ENCODE results near the gene CDK14.

The CDK14 gene

GRCh38 chr7:90595801-90596670, at the start of gene CDK14:
Gene CDK14 (plus strand): TSS chr7:90596321. CDS start chr7:90596628, 307 bp downstream.
- DNase-seq, result no peak

DNA sequence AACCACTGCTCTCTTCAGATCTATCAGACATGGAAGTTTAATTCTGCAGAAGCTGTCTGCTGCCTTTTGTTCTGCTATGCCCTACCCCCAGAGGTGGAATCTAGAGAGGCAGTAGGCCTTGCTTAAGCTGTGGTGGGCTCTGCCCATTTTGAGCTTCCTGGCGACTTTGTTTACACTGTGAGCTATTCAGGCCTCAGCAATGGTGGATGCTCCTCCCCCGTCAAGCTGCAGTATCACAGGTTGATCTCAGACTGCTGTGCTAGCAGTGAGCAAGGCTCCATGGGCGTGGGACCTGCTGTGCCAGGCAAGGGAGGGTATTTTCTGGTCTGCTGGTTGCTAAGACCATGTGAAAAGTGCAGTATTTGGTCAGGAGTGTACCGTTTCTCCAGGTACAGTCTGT, 45.1 kb upstream of the CDK14 start:
- no peak for DNase-seq

DNA sequence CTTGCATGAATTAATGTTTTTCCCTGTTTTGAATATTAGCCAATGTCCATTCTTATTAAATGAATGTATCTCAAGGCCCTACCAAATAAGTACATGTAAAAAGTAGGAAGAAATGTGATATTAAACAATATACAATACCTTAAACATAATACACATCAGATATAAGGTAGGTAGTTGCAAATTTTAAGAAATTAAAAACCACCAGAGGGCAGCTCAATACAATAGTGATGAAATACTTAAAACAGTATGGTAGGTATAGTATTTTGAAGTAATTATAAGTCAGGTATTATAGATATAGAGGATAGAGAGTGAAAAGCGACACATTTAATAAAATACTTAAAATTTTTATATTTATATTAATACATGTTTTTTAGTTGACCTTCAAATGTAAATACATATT, 43.6 kb upstream of the CDK14 start:
- peak; percentile 7 for DNase-seq

GRCh38 chr7:90560730-90561129, 35.4 kb upstream of the CDK14 start:
- DNase-seq, result no peak

GRCh38 chr7:90563286-90563685, 32.8 kb upstream of the CDK14 start:
- DNase-seq, result no peak

- no peak for DNase-seq
These were observed 31.7 kb upstream of the CDK14 start for GRCh38 chr7:90564455-90564854.

- no peak for DNase-seq
These were observed 27.9 kb upstream of the CDK14 start for GRCh38 chr7:90568213-90568612.

GRCh38 chr7:90569368-90569767, 26.8 kb upstream of the CDK14 start:
- no peak for DNase-seq

DNA sequence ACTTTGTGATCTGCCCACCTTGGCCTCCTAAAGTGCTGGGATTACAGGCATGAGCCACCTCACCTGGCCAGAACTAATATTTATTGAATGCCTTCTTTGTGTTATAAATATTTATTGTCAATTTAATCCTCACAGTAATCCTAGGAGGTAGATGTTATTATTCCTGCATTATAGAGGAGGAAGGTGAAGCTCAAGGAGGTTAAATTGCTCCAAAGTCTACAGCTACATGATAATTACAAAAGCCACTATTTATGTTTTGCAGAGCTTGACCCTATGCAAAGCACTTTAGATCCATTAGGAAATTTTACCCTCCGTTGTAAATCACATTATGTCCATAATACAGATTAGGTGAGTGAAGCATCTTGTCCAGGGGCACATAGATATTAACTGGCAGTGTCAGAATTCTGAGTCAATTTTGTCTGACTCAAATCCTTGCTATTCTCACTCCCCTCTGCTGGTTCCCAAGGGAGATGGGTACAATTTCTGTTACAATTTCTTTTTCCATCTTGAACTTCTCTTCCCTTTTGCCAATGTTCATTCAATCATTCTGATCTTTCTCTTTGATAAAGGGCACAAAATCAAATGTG, 25.7 kb upstream of the CDK14 start:
- DNase-seq, result no peak

- DNase-seq, result no peak
These were observed 21.8 kb upstream of the CDK14 start for GRCh38 chr7:90574146-90574819.

DNA sequence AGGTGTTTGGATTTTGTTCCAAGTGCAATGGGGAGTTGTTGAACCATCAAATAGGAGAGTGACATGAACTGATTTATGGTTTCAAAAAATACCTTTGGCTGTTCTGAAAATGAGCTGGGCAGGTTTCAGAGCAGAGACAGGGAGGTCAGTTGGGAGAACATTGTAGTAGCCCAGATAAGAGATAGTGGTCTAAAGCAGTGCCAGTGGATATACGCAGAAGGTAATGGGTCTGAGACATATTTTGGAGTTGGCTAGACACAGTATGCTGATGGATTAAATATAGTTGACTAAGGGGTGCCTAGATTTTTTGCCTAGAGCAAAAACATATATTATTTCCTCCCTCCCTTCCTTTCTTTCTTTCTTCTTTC, 21.3 kb upstream of the CDK14 start:
- no peak for DNase-seq

DNA sequence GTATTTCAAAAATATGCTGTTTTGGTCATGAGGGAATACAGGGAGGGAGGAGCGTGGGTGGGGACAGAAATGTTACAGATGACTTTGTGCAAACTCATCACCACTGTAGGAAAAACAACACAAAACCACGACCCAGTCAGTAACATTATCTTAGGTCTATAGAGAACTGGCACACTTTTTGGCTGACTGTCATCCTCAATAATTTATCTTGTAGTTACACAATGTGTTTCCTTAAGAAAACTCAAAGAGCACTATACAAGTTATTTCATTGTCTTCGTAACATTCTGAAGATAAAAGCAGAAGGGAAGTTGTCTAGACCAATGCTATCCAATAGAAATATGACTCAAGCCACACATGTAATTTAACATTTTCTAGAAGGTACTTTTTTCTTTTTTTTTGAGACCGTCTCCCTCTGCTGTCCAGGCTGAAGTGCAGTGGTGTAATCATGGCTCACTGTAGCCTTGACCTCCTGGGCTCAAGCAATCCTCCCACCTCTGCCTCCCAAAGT, 16.9 kb upstream of the CDK14 start:
- DNase-seq, result no peak

- no peak for DNase-seq
These were observed 16.1 kb upstream of the CDK14 start for GRCh38 chr7:90580051-90580450.

DNA sequence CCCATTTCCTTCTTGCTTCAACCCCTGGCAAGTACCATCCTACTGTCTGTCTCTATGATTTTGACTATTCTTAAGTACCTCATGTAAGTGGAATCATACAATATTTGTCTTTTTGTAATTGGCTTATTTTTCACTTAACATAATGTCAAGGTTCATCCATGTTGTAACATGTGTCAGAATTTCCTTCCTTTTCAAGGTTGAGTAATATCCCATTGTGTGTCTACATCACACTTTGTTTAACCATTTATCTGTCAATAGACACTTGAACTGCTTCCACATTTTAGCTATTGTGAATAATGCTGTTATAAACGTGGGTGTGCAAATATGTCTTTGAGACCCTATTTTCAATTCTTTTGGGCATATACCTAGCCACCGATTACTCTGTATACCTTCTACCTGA, 14.0 kb upstream of the CDK14 start:
- DNase-seq, result no peak

DNA sequence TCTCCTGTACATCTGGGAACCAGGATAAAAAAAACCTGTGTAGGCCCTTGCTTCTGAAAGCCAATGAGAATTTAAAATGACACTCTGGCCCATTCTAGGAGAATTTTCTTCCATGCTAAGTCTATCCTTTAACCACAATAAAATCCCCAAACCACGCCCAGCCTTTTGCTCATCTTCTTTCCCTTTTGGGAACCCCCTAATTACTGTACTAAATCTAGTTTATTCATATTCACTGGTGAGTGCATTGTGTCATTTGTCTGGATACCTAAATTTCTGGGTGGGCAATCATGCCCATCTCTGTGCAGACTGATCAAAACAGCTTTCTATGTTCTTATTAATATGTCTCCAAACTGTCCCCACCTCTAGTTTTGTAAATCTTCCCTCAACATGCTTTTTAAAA, 11.7 kb upstream of the CDK14 start:
- DNase-seq, result no peak

- DNase-seq, result no peak
These were observed 10.0 kb upstream of the CDK14 start for GRCh38 chr7:90586091-90586490.

DNA sequence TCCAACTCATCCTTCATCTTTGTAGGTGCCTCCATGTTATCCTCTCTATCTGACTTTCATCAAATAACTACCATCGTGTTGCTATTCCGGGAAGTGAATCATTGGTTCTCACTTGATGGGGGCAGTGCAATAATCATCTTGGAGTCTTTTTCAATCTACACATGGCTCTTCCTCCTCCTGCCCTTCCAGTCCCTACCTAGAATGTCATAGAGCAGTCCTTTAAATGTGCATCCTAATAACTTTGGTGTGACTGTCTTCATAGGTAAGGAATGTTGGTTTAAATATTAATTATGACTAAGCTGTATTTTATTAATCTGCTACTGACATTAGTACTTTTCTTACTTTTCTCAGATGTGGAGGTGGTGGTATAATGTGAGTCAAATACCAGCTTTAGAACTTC, 8.4 kb upstream of the CDK14 start:
- DNase-seq, result no peak

- no peak for DNase-seq
These were observed 4.1 kb upstream of the CDK14 start for GRCh38 chr7:90592033-90592432.

GRCh38 chr7:90593205-90593604, 2.9 kb upstream of the CDK14 start:
- no peak for DNase-seq

GRCh38 chr7:90594751-90595317, 1.3 kb upstream of the CDK14 start:
- no peak for DNase-seq

- no peak for DNase-seq
These were observed 750 bp upstream of the CDK14 start for GRCh38 chr7:90595342-90595800.

DNA sequence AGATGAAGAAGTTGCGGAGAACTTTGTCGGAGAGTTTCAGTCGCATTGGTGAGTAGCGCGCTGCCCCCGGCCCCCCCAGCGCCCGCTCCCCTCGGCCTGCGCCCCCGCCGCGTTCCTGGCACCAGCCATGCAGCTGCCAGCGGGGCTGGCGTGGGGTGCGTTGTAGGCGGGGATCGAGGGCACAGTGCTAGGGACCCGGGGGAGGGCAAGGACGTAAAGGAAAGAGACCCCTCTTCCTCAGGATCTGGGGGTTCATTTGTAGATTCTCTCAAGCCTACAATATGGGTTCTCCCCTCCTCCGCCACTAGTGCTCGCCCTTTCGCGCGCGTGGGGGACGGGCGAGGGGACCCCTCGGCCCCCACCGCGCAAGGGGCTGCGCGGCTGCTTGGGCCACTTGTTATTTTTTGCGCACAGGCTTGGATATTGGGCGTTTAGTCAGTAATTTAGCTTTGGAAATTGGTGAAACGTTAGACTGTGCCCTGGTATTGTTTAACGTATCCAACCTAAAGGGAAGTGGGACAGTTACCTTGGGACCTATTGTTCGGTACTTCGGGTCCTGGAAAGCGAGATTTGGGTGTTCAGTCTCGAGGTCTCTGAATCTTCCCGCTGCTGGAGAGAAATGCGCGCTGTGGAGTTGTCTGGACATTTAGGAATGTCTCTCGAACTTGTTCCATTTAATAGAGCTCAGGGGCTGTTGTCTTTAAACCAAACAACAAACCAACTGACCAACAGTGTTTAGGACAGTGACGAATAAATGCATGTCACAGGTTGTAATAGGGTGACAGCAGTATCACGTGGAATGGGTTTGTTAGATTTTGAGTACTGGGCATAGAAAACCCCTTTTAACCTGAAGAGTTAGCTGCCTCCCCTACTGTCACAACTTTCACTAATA, 796 bp downstream of the CDK14 start:
- DNase-seq, result no peak

Measured in NCI-H2081 treated with DMSO at 0.1 percent for 48 hours (cell line).